OCI-LY7 (cell line): ENCODE measurements around the gene IFNGR1. TPM values are rescaled to one million over a fixed set of nuclear protein-coding genes. Genes with fewer than 3 reads are reported as not detected.

ENCODE experiments used
- BruUV-seq: library from RNA; stranded (reverse); fragments of 400-500 nt; replicated peaks from 2 replicates; lab custom pipeline; 2021; lab: Mats Ljungman, UMichigan
- CTCF ChIA-PET: fragments of 300-600 bp; sonication (Branson Sonifier 250); formaldehyde crosslinking; loops from one replicate; lab custom pipeline; 2022; ENCODE audit warnings: antibody characterized with exemption; ENCODE audit not compliant: unreplicated experiment; lab: Charles Lee
- POLR2A ChIA-PET: fragments of 300-600 bp; sonication (Branson Sonifier 250); formaldehyde crosslinking; loops from one replicate; lab custom pipeline; 2022; ENCODE audit warnings: antibody characterized with exemption; lab: Charles Lee
- DNase-seq: peaks from one replicate; pipeline ENCODE4 v3.0.0-alpha.2; 2015; ENCODE audit warnings: low spot score
- H2AFZ ChIP-seq: fragments of 200-600 bp; sonication (generic), shearing (Covaris generic); 2 replicates; pipeline ENCODE4 v1.6.1; 2014; ENCODE audit warnings: mild to moderate bottlenecking, antibody characterized with exemption, low read length, moderate library complexity
- H3K27ac ChIP-seq: fragments of 200-600 bp; sonication (generic); 2 replicates; pipeline ENCODE4 v1.5.1; 2014; ENCODE audit warnings: mixed run types, low read depth, mild to moderate bottlenecking, moderate library complexity, low read length, inconsistent platforms; ENCODE audit not compliant: poor library complexity, severe bottlenecking
- H3K36me3 ChIP-seq: fragments of 200-600 bp; sonication (generic); 2 replicates; pipeline ENCODE4 v1.6.1; 2014; ENCODE audit warnings: mild to moderate bottlenecking, antibody characterized with exemption, low read length, moderate library complexity, mixed read lengths; ENCODE audit not compliant: insufficient read depth
- H3K4me1 ChIP-seq: fragments of 200-600 bp; sonication (generic); 2 replicates; pipeline ENCODE4 v1.5.1; 2014; ENCODE audit warnings: mild to moderate bottlenecking, low read length; ENCODE audit not compliant: insufficient read depth, poor library complexity, severe bottlenecking
- H3K4me2 ChIP-seq: fragments of 200-600 bp; sonication (generic); 2 replicates; pipeline ENCODE4 v1.6.1; 2014; ENCODE audit warnings: mild to moderate bottlenecking, low read length
- H3K4me3 ChIP-seq: fragments of 200-600 bp; sonication (generic); 2 replicates; pipeline ENCODE4 v1.5.1; 2014; ENCODE audit warnings: mild to moderate bottlenecking, low read depth, low read length; ENCODE audit not compliant: poor library complexity, severe bottlenecking
- H3K79me2 ChIP-seq: fragments of 200-600 bp; sonication (generic); 2 replicates; pipeline ENCODE4 v1.6.1; 2016; ENCODE audit warnings: low read depth, mild to moderate bottlenecking, low read length, moderate library complexity, mixed read lengths; ENCODE audit not compliant: insufficient read depth
- H3K9me2 ChIP-seq: fragments of 200-600 bp; sonication (generic); 2 replicates; pipeline ENCODE4 v1.6.1; 2016; ENCODE audit warnings: mild to moderate bottlenecking, low read length, mixed read lengths; ENCODE audit not compliant: insufficient read depth
- H3K9me3 ChIP-seq: fragments of 200-600 bp; sonication (generic); 2 replicates; pipeline ENCODE4 v1.6.1; 2014; ENCODE audit warnings: mild to moderate bottlenecking, mixed run types, low read length, mixed read lengths
- H4K20me1 ChIP-seq: fragments of 200-600 bp; sonication (generic); 2 replicates; pipeline ENCODE4 v1.6.1; 2014; ENCODE audit warnings: mild to moderate bottlenecking, antibody characterized with exemption, low read length, moderate library complexity, mixed read lengths; ENCODE audit not compliant: insufficient read depth
- EZH2phosphoT487 ChIP-seq: fragments of 200-600 bp; sonication (generic); IDR thresholded peaks from 2 replicates; pipeline ENCODE4 v1.6.1; 2018; ENCODE audit warnings: low read depth, borderline replicate concordance, mild to moderate bottlenecking, mixed run types, antibody characterized with exemption, low read length, moderate library complexity, mixed read lengths
- intact Hi-C: fragments of 100-400 bp; cut with micrococcal nuclease; formaldehyde crosslinking; loops from one replicate; pipeline ENCODE4 v1.10.0; 2022; ENCODE audit not compliant: unreplicated experiment
- total RNA-seq, 2 experiments: library from RNA; depleted of rRNA in 1 of 2; stranded (reverse); fragments of >200 nt in 1 of 2; shearing (Covaris generic) in 1 of 2; gene quantifications; 2 replicates each; pipeline ENCODE4 v1.2.3, GENCODE V29; 2014 to 2022
- TF ChIP-seq, protein P1 (sequence below): fragments of 200-600 bp; sonication (generic); conservative IDR thresholded peaks from 2 replicates; pipeline ENCODE4 v1.5.1; 2014; ENCODE audit warnings: mild to moderate bottlenecking, antibody characterized with exemption, low read length, moderate library complexity, mixed read lengths

Gene IFNGR1
- total RNA-seq, 2 experiments from 2014 or later = 23.2 to 23.6 TPM

DNA sequence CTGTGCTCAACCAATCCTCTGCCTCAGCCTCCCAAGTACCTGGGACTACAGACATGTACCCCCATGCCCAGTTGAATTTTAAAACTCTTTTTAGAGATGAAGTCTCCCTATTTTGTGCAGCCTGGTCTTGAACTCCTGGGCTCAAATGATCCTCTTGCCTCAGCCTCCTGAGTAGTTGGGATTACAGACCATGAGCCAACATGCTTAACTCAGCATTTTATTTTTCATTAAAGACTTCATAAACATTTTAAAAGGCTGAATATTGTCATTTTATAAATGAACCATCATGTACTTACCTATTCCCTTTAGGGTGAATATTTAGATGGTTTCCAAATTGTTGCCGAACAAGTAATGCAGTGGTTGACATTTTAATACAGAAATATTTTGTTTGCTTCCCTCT is 16.5 kb upstream of the IFNGR1 start:
- intact Hi-C loops = loop anchor here (10.0 kb wide), 1 partner anchor 1539 kb away; the partner anchor contains the start of gene CCDC28A
- POLR2A ChIA-PET = interaction anchor here (0.6 to 5.3 kb wide), 5 partner anchors 9 to 157 kb away, joined by 3 to 52 read pairs (median 3); no protein-coding TSS in a partner anchor

DNA sequence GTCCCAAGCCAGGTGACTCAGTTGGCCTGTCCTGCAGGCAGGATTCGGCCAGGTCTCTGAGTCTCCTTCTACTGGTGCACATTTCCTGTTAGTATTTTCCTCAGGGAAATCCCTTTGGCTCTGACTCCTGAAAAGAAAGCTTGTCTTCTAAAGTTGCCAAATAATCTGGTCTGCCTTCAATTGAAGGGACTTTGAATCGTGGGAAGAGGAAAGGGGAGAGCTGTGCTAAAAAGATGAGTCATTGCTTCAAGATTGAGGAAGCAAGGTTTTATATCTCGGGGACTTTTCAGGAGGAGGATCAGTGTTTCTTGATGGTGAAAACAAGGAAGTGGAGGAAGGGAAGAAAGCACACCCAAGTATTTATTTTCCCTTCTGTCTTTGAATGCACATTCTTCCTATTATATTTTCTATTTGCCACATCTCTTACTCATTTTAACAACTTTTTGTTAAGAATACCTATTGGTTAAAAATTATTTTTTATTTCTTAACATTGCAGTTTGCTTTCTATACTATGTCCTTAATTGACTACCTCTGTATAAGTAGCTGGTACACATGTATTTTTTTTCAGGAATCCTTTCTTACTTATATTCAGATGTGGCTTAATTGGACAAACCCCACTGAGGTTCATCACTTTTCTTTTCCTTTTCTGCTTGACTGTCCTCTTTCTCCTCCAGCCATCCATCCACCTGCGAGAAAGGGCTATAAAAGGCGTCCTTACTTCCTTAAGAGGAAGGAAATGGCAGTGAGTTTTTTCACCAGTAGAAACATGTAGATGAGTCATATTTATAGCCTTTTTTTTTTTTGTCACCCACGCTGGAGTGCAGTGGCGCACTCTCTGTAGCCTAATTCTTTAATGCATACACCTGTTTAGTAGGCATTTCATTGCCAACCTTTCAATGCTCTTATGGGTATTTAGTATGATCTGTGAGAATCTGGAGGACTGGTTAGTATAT is 15.0 kb upstream of the IFNGR1 start:
- Histone ChIP-seq H3K4me1 (peaks cover 57% of the 10 kb centered on the region), H4K20me1 (no peaks in the 10 kb centered on the region), H3K4me2 (peak overlapping the region; percentile 76), H3K4me3 (peak overlapping the region; percentile 51), H3K27ac (peak overlapping the region; percentile 58), H3K36me3 (peaks cover 3% of the 10 kb centered on the region; the same call in 1 of the 2 replicates), H2AFZ (peak overlapping the region; percentile 75), H3K79me2 (no peaks in the 10 kb centered on the region), H3K9me3 (peaks cover 18% of the 10 kb centered on the region; the same call in 1 of the 2 replicates), H3K9me2 (no peaks in the 10 kb centered on the region)
- TF ChIP-seq, protein P1, sequence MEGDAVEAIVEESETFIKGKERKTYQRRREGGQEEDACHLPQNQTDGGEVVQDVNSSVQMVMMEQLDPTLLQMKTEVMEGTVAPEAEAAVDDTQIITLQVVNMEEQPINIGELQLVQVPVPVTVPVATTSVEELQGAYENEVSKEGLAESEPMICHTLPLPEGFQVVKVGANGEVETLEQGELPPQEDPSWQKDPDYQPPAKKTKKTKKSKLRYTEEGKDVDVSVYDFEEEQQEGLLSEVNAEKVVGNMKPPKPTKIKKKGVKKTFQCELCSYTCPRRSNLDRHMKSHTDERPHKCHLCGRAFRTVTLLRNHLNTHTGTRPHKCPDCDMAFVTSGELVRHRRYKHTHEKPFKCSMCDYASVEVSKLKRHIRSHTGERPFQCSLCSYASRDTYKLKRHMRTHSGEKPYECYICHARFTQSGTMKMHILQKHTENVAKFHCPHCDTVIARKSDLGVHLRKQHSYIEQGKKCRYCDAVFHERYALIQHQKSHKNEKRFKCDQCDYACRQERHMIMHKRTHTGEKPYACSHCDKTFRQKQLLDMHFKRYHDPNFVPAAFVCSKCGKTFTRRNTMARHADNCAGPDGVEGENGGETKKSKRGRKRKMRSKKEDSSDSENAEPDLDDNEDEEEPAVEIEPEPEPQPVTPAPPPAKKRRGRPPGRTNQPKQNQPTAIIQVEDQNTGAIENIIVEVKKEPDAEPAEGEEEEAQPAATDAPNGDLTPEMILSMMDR = no peak
- no TSS peak for BruUV-seq
- DNase-seq = peak; percentile 80
- ChIA-PET CTCF (no interaction called here), POLR2A (interaction anchor here (0.8 to 5.3 kb wide), 8 partner anchors 8 to 129 kb away, joined by 3 to 52 read pairs (median 4); no protein-coding TSS in a partner anchor)
- intact Hi-C loops = loop anchor here (10.0 kb wide), 1 partner anchor 1541 kb away; the partner anchor contains the start of gene CCDC28A

More for the DNA sequence above, 16.5 kb upstream of the IFNGR1 start:
- TF ChIP-seq EZH2phosphoT487 = no peak
- TF ChIP-seq, protein P1 = no peak
- Histone ChIP-seq H3K79me2 (no peaks in the 10 kb centered on the region), H3K27ac (no peak overlapping the region), H3K4me2 (no peak overlapping the region), H3K4me1 (peaks cover 52% of the 10 kb centered on the region), H3K9me2 (no peaks in the 10 kb centered on the region), H3K9me3 (peaks cover 17% of the 10 kb centered on the region; the same call in 1 of the 2 replicates), H3K36me3 (peaks cover 3% of the 10 kb centered on the region; the same call in 1 of the 2 replicates), H2AFZ (no peak overlapping the region), H4K20me1 (no peaks in the 10 kb centered on the region), H3K4me3 (no peak overlapping the region)
- no TSS peak for BruUV-seq
- no peak for DNase-seq
- CTCF ChIA-PET = no interaction called here
